GM18907 (cell line): ENCODE results near the gene EPHB1.
A peak's percentile ranks its signal among the peaks of the same experiment; 100 is the strongest.
"Not testable (repeated sequence)": the region's sequence is repeated elsewhere in the genome, so short reads cannot be mapped to it uniquely, and the experiment has no call there.

Experiments used
- ATAC-seq: cut with Tn5 transposase; IDR thresholded peaks from one replicate; pipeline ENCODE4 v1.9.1; 2021; ENCODE audit warnings: mild to moderate bottlenecking, moderate library complexity; ENCODE audit not compliant: unreplicated experiment

EPHB1 gene

GRCh38 chr3:134776518-134776917 is 18.5 kb upstream of the EPHB1 start:
- no peak for ATAC-seq

- ATAC-seq = no peak
Observed at GRCh38 chr3:134777341-134777740, 17.7 kb upstream of the EPHB1 start.

- not testable (repeated sequence) for ATAC-seq
Observed at GRCh38 chr3:134788283-134788682, 6.8 kb upstream of the EPHB1 start.

DNA sequence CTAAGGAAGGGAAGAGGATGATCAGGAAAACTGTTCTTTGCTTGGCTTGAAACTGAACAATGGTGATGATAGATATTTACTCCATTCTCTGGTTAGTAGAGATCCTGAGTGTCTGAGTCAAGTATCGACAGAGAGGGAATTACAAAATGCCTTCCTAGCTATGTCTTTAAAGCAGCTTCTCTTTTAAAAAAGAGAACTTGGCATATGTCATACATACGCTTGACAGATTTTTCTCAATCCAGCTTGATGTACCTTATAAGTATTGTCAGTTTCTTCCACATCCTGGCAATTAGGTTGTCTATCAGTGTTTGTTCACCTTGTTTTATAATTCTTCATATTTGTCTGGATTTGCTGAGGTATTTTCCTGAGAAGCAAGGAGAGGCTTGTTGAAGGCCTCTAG is 5.0 kb upstream of the EPHB1 start:
- ATAC-seq = no peak

GRCh38 chr3:134791992-134792391 is 3.1 kb upstream of the EPHB1 start:
- ATAC-seq = no peak

DNA sequence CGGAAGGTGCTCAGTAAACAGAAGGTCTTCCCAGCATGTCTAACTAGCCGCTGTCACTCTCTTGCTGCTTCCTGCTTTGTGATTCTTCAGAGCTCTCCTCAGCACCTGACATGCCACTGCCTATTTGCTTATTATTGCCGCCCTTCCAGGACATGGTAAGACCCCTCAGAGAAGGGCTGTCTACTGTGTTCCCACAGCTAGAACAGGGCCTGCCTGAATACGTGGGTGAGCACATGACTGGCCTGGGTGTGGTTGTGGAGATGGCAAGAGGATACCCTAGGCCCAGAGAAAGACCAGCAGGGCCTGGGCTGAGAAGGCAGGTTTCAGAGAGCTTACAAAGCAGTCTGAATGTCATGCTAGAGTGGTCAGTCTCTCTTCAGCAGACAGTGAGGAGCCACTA is 2.4 kb upstream of the EPHB1 start:
- ATAC-seq = no peak

GRCh38 chr3:134793562-134793961 is 1.5 kb upstream of the EPHB1 start:
- no peak for ATAC-seq

GRCh38 chr3:134794323-134794722 is 737 bp upstream of the EPHB1 start:
- ATAC-seq = no peak

GRCh38 chr3:134795746-134796280 is 753 bp downstream of the EPHB1 start:
- peak; percentile 14 for ATAC-seq

- peak; percentile 0 for ATAC-seq
Observed at GRCh38 chr3:134796281-134797056, 1.4 kb downstream of the EPHB1 start.

DNA sequence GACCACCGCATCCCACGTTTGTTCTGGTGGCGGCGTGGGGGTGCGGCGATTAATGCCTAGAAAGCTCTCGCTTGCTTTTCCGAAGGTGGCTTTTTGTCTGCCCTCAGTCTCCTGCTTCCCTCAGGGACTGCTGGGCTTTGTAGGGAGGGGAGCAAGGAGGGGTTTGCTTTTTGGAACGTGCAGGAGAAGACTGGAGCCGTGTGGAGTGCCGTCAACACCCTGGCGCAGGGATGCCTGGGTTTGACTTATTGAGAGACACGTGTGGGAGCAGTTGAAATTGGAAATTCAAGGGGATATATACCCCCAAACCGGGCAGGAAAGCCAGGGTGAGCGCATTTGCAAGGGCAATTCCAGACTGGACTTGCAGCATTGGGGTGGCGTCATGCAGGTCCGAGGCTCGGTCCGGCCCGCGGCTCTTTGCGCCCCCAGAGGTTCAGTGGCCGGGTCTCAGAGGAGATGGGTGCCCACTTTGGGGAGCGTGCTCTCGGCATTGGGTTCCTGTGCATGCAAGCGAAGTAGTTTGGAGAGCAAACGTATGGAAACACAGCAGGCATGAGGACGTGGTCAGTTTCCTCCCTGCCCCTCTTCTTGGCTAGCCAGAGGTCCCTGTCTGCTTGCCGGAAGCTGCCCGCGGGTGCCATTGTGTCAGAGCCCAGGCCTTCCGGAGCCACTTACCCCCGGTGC is 2.1 kb downstream of the EPHB1 start:
- no peak for ATAC-seq

DNA sequence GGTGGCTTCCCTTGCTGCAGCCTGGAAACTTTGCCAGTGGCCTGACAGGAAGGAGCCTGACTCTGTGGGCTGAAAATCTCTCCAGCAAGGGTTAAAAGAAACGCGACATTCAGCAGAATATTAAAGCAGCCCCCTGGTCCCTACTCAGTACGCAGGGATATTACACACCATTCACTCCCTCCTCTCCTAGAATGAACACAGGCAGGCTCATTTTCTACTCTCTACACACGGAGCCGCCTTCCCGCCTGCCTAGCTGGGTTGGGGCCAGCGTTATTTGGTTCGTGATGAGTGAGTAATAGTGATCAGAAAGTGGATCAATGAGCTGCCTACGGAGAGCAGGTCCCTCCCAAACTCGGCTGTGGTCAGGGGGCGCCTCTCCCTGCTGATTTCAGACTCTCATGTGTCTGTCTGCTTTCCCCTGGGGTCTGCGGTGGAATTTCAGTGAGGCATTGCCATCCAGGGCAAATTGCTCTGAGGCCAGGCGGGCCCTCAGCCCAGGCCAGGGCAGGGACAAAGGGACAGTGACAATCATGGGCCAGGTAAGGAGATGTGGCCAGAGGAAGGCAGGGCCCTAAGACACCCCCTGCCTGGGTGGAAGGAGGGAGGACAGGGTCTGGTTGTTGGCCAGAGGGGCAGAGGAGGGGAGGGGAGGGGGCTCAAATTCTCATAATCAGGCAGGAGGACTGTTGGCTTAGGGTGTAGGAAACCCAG is 2.8 kb downstream of the EPHB1 start:
- no peak for ATAC-seq

DNA sequence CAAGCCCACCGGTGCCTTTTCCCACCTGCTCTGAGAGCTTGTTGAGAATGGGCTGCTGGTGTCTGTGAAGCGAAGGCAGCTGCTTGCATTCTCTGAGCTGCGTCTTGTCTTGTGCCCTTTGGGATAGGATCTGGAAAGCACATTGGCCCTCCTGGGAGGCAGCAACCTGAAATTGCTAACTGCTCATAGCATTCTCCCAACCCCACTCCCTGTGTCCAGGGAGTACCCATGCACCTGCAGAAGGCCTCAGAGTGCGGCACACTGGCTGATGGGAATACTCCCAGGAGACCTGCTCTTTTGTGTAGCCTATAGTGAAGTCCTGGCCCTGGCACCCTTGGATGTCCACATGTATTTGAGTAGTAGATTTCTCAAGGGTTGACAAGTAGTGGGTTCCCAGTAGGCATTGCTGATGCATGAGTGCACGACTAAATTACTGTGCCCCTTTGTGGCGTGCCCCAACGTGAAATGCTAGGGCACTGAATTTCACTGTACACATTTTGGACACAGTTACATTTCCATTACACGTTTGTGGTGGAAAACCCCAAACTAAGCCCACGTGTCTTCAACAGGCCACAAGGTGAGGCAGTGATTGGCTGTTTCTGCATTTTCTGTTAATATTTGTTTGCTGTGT is 3.7 kb downstream of the EPHB1 start:
- peak; percentile 26 for ATAC-seq

- no peak for ATAC-seq
Observed at GRCh38 chr3:134799393-134799792, 4.3 kb downstream of the EPHB1 start.

DNA sequence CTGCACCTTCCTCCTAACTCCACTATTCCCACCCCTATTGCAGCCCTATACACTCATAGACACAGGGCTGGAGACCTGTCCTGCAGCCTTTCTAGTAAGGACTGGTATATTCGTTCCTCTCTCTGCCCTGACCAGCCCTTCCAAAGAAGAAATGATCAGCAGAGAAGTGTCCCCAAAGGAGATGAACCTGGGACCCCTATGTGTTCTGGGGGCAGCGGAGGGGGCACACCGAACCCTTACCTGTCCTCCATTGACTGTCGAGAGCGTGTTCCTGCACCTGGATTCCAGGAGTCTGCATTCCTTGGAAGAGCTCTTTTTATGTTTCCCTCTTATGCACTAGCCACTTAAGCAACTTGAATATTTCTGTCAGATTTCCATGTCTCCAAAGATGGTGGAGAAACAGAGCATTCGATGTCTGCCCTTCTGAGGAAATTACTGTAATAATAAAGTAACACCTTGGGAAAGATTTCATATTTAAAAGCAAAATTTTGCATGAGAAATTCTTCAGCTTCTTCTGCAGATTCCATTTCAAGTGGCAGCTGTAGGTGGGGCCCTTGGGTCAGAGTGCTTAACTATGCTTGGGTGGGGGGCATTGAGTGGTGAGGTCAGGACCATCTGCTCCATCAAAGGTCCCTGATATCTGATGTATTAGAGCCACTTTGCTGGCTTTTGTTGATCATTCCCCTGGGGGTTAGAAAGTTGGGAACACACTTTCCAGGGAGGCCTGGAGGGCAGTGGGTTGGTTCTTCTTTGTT is 6.3 kb downstream of the EPHB1 start:
- no peak for ATAC-seq

DNA sequence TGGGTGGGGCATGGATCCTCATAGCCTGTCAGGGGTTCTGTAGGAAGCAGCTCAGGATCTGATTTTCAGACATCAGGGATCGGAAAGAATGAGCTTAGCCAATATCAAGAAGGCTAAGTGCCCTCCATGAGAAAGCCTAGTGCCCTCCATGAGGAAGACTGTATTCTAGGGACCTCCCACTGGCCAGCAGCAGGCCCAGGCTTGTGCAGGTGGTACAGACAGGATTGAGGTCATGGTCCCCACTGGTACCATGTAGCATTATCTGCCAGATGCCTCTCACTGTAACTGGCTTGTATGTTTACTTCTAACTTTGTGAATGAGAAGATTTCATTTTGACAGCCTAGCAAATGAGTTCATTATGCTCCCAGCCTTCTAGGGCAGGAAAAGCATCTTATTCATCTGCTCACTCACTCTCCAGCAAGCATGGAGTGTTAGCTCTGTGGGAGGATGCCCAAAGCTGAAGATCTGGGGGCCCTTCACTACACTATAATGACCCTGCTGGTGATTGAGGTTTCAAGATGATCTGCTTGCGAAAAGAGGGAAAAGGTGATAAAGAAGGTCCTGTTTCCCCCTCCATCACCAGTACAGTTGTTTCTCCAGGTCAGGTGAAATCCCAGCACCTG is 7.5 kb downstream of the EPHB1 start:
- ATAC-seq = peak; percentile 11

DNA sequence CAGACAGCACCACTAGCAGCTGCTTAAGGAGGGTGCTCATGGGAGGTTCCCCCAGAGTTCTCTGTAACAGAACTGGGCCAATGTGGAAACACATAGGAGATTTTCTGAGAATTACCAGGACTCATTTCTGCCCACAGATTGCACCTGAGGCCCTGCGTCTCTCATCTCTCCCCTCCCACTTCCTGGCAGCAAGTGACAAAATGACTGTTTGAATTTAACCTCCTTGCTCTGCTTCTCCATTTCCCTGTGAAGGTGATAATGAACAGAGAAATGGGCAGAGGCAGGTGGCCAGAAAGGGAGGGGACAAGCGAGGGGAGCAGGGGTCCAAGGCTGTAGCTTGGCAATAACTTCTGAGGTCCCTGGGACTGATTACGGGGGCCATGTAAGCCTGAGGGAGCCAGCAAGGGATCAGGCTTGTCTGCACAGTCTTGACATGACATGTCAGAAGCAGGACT is 8.0 kb downstream of the EPHB1 start:
- peak; percentile 68 for ATAC-seq

- ATAC-seq = no peak
Observed at GRCh38 chr3:134803652-134804051, 8.6 kb downstream of the EPHB1 start.

- no peak for ATAC-seq
Observed at GRCh38 chr3:134804508-134805480, 9.7 kb downstream of the EPHB1 start.
